ENCODE data around the gene ENOX1.

ENOX1 gene

DNA sequence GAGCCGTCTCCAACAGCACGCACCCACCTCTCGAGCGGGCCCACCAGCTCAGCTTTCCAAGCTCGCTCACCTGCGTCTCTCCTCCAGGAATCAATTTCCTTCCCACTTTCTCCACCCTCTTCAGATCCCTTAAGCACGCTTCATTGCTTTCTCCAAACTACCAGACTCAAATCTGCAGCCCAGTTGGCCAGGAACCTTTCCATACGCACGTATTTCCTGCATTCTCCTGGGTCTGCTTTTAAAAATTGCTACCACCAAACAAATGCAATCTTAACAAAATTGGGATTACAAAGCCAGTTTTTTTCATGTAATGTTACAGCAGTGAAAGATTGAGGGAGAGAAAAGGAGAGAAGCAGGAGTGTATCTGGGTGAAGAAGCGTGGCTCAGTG, 1.5 kb downstream of the ENOX1 start:
- DNase-seq = no peak

DNA sequence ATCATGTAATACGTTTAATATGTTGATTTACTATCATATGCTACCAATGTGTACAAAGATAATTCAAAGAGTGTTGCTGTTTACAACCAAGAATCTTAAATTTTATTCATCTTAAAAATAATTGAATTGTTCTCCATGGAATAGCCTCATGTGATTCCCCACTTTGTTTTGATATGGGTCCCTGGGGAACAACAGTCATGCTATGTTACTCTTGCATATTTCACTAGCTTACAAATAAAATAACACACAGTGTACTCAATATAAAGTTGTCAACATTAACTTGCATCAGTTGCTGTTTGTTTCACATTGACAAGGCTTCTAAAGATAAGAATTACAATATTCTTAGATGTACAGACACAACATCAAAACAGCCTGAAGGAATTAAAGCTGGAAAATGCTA, 2.3 kb downstream of the ENOX1 start:
- no peak for DNase-seq

DNA sequence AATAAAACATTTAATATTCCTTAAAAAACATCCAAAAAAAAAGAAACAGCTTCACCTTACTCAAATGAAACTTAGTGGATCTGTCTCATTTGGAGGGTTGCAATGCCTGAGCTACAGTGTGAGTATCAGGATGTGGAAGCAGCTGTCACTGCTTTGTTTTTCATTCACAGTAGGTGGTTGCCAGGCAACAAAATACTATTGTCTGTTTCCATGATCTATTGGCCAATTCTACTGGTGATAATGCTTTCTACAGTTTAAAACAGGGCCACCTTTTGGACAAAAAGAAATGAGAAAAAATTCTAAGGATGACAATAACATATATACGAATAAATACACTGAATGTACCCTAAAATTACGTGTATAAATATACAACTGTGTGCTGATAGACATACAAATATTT, 3.0 kb downstream of the ENOX1 start:
- peak in 1 of 2 experiments; percentile 29 for DNase-seq

DNA sequence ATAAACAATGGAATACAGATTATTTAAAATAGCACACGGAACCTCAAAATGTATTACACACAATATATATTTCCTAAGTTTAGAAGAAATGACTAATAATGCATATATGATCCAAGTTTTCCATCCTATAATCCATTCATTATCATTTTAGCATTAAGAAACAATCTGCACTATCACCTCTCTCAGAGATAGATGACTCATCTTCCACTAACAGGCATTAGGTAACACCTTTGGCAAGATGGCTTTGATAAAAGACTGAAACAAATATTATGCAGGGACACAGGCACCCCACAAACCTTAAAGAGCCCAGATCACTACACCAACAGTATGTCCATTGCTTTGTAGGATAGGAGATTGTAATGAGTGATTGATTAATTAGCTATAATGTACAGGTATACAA, 4.1 kb downstream of the ENOX1 start:
- DNase-seq = no peak

DNA sequence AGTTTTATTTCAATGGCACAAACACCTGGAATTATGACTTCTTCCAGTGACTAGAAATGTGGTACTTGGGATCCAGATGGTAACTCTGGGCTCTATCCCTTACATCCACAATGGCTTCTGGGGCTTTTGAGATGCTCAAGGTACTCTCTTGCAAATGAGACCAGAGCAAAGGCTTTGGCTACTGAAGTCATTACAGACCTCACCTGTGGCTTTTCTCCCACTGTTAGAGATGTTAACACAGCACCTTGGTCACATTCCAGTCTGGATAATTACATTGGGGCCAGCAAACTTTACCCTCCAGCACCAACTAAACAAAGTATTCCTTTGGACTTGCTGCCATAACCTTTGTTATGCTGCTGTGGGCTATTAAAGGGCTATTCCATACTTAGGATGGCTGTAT, 6.1 kb downstream of the ENOX1 start:
- no peak for DNase-seq

DNA sequence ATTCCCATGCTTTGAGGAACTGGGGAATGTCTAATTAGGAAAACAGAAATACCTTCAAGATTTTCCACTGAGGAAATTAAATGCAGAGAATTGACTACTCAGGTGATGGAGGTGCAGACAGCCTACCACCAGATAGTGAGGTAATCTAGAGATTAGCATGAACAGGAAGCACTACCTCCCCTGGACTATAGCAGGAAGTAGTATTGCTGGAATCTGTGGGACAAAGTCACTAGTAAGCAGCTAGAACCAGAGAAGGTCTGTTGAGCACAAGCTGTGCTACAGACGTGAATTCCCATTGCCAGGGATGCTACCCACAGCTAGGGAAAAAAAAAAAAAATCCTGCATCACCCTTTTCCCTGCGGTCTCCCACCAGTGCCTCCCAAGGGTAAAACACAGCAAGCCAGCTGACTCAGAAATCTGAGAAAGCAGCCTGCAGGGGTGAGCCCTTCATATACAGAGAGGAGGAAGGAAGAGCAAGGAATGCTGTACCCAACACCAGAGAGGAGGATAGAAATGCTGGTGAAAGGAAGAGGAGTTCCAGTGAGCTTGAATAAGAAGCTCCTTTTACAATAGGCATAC, 10.2 kb downstream of the ENOX1 start:
- DNase-seq = no peak

DNA sequence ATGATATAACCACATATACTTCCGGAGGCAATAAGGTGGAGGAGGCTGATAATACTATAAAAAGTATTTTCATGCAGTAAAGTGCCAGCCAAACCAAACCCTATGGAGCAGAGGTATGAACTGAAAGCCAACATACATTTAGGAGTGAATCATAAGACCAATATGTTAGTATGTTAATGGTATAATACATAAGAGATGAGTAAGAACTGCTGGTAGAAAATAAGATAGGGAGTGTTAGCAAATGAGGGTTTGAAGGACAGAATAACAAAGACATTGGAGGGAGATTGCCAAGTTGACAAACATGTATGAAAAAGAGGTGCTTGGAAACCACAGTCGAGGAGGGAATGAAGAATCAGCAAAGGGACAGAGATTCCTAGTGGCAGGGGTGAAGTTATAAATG, 10.8 kb downstream of the ENOX1 start:
- DNase-seq = no peak

DNA sequence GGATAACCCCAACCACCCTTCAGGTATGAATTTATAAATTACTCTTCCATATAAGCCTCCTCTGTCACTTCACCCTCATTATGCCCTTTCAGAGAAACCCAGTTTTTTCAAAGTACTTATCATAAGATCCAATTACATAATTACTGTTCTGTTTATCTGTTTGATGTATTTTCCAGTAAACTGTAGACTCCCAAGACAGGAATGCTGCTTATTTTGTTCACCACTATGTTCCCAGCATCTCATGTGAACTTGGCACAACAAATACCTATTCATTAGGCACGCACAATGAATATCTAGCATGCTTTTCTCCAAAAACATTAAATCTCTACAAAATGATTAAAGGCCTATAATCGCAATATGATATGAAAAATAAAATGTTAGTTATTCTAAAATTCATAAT, 13.2 kb downstream of the ENOX1 start:
- DNase-seq = no peak

DNA sequence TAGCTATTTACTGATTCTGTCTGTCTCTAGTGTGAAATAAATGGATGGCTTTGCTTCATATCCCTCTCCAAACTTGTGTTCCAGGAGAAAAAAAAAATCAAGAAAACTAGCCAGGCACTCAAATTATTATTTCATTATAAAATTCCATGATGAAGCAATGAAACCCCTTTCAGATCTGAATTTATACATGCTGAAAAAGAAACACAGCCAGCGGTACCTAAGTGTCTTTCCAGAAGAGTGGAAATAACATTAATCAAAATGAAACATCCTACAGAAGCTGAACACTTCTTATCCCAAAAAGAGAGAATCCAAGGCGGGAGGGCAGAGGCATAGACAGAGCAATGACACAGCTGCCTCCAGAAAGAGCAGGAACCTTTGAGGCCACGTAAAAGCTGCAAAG, 15.9 kb downstream of the ENOX1 start:
- DNase-seq = no peak

DNA sequence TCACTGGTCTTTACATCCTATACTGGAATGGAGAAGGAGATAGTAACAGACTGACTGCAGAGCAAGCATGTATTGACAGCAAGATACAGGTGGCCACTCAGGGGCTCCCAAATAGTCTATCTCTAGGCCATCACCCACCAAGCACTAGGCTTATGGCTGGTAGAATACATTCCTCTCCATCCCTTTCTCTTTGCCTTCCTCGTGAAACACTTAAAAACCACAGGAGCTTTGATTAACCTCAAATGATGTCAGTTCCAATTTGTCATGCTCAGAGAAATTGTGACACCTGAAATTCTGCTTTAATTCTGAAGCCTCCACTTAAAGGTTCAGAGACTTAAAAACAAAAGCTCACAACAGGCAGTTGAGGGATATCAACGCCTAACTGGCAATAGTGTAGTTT, 17.2 kb downstream of the ENOX1 start:
- no peak for DNase-seq

DNA sequence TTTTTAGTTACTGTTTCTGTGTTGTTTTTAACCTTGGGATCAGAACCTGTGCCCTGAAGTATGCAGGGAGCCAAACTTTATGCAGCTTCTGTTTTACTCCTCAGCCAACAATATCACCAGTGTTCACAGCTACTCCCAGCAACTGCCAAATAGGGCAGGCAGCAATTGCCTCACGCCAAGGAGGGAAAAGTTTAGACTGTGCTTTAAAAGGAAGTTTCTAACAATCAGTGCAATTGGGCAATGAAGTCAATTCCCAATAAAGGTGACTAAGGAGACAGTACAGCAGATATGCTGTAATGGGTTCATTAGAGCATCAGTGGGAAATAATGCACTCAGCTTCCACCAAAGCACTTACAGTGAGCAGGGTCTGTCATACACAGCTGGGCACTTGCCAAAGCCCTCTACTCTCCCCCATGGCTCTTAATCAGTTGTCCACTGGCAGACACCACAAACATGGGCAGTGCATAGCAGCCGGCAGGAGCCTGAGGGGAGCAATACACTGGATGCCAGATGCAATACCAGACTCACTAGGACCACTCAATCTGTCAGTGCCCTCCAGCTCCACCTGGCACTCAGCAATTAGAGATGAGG, 19.3 kb downstream of the ENOX1 start:
- no peak for DNase-seq

DNA sequence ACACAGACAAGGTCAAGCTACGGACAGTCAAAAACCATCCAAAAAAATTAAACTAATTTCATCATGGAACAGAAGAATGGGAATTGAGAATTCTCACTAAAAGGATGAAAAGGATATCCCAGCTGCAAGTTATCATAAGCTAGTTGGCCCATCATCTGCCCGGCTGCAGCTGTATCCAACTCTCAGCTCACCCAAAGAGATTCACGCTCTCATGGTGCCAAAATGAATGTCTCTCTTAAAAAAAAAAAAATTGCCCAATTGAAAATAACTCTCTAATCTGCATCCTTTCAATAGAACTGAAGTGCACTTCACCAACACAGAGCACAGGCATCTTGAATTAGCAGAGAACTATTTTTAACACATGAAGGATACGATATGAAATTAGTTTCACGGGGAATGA, 20.0 kb downstream of the ENOX1 start:
- DNase-seq = no peak

DNA sequence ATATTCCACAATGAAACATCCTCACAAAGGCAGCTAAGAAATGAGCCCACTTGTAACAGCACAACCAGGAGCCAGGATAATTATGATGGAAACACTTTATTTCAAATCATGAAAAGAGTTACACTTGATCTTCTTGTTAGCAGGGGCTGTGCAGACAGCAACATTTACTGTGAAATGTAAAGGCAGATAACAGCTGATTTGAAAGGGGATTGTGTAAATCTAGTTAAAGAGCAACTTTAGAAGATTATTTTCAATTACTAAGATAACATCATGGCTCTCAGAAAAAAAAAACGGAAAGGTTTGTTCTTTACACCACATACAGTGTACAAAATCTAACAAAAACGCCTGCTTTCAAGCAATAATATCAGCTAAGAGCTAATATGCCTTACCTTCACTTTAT, 22.4 kb downstream of the ENOX1 start:
- no peak for DNase-seq

DNA sequence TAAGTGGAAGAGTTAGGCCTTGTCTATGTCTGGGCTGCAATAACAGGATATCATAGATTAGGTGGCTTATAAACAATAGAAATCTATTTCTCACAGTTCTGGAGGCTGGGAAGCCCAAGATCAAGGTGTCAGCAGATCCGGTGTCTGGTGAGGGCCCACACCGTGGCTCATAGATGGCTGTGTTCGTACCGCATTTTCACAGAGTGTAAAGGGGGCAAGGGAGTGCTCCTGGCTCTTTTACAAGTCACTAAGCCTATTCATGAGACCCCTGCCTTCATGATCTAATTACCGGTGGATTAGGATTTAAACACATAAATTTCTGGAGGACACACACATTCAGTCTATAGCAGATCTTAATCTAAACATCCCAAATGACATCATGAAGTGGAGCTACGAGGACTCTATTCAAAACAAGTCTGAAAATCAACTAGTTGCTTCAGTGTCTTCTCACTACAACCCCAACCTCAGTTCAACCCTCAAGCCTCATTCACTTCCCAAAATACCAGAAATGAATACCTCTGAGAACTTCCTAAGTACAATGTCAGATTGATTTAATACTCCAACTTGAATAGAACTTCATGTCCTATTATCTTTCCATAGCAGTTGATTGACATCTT, 23.5 kb downstream of the ENOX1 start:
- DNase-seq = no peak

DNA sequence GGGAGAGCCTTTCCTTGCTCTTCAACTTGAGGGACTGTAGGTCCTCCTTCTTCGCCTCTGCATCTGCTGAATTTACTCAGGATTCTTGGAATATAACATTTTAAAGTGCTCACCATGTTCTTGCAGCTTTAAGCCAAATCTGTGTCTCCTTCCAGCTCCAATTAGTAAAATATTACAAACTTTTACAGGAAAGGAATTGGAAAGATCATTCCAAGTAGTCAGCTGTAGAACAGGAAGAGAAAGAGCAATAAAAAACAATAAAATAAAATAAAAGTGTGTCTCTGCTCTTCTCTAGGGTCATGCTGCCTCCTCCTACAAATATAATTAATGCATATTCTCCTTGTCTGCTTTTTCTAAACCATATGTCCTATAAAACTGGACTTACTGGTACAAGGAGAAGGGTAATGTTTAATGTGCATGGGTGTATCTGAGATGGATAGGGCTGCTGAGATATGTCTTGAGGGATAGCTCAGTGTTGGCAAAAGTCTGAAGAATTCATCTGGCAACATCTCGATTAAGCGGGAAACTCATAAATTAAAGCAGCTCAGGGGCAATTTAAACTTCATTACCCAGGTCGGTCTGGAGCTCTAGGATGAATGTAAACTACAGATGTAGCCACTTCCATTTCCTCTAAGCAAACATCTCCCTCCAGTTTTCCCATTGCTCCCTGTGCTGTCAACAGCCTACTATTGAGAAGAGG, 25.0 kb downstream of the ENOX1 start:
- DNase-seq = no peak

DNA sequence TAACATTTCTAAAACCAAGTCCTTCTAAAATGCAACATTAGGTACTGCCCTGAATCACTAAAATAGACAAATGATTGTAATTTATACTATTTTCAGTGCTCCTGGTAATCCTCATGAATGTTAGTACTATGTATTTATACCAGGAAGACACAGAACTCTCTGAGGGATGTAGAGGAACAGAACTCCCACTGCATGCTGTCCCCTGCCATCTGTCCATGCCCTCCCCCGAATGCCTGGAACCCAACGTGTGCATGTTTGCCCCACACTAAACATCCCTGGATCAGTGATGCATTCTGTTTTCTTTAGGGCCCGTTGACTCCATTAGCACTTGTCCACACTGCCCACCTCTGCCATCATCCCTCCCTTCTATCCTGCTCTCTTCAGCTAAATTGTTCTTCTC, 26.5 kb downstream of the ENOX1 start:
- DNase-seq = no peak

DNA sequence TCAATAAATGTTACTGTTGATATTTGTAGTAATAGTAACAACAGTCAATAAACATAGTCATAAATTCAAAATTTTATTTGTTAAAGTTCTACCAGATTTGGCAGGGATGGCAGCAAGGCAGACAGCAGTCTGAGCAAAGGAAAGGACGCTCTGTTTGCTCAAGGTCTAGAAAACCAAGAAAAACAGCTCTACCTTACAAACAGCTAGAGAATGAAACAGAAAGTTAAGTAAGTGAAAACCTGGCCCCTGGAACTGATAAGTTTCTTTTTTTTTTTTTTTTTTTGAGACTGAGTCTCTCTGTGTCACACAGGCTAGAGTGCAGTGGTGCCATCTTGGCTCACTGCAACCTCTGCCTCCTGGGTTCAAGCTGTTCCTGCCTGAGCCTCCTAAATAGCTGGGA, 27.9 kb downstream of the ENOX1 start:
- DNase-seq = no peak

DNA sequence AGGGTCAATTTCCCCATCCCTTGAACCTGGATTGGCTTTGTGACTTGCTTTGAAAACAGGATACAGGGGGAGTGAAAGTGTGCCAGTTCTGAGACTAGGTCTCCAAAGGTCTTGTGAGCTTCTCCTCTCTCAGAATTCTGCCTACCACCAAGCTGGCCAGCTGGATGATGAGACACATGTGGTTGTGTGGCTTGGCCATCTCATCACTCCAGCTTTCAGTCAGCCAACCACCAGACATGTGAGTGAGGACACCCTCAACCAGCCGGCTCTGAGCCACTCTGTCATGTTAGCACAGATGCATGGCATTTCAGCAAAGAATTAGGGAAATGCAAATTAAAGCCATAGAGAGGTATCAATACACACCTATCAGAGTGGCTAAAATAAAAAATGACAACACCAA, 29.5 kb downstream of the ENOX1 start:
- no peak for DNase-seq

DNA sequence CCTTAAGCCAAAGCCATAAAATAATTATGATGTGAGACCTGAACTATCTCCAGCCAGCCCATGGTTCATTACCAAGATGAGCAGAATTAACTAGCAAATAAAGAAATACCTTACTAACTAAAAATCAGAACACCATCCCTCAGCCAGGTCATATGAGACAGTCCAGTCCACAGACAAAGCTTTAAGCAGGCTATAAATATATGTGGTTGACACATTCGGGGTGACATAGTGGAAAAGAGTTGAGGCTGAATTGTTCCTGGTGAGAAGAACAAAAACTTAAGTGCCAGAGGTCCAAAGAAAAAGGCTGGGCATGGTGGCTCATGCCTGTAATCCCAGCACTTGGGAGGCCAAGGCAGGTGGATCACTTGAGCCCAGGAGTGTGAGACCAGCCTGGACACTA, 30.9 kb downstream of the ENOX1 start:
- DNase-seq = no peak

DNA sequence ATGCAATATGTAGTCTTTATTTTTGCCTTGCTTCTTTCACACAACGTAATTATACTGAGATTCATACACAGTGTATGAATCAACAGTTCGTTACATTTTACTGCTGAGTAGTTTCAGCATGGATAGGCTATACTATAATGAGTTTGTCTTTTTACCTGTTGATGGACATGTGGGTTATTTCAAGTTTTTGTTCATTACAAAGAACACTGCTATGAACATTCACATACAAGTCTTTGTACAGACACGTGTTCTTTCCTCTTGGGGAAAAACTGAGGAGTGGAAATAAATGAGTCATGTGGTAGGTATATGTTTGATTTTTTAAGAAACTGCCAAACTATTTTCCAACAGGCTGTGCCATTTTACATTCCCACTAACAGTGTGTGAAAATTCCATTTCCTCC, 35.1 kb downstream of the ENOX1 start:
- DNase-seq = no peak

DNA sequence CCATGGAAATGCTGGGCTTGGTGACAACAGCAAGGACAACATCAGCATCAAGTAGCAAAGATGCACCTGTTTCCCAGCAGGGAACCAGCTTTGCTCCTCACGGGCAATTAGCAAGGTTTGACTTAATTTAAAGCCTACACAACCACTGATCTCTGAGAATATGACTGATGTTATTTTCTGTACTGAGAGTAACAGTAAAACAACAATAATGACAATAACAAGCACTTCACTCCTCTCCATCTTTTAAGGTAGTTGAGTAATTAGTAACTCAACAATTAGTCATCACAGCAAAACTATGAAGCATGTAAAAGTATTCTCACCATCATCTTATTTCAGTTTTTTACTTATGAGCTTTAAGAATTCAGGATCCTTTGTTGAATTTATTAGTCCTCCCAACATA, 37.3 kb downstream of the ENOX1 start:
- DNase-seq = no peak

DNA sequence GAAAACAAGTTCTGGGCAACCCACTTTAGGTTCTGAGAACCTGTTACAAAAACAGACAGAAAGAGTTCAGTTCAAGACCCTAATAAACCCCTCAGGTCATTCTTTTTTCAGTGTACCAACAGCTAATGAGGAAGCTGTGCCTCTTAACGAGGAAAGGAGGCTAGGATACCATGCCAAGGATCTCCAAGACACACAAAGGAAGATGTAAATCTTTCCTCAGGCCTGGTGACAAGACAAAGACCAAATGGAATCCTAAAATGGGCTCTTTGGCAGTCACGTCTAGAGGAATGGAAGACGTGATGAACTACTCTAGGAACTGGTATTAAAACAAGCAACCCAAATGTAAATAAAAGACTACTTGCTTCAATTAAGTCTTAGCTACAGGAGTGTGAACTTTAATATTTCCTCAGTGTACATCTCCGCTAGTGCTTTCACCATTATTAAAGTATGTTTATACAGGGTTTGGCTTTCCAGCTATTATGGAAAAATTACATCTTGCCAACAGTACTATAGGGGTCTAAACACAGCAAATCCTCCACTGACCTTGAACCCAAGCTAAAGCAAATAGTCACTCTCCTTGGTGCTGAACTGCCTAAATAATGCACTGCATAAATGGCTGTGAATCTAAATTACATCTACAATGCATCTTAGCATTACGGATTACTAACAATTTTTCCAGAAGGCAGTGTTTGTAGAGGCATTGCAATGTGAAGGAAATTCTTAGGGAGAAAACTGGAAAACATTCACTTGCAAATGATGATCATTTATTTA, 42.3 kb downstream of the ENOX1 start:
- DNase-seq = no peak

DNA sequence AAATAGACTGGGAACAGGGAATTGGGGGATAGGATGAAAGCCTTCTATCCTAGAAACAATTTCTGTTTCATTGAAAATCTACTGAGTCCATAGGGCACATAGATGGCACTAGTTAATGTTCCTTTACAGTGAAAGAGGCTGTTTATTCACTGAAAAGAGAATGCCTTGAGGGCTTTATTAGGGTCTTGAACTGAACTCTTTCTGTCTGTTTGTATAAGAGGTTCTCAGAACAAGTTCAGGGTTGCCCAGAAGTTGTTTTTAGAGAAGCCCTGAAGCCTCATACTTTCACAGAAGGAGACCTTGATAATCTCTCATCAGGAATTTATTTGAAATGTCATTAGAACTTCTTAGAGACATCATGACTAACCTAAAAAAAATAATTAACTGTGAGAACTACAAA, 43.9 kb downstream of the ENOX1 start:
- no peak for DNase-seq
